HL-60/S4 treated with phorbol 12-myristate 13-acetate at 8.2 ng/mL for 4 days and 3 days (cell line): ENCODE results near the gene COPE.

ENCODE experiments used
- in situ Hi-C: fragments of 300-500 bp; cut with MboI; formaldehyde crosslinking; loops from 2 replicates; pipeline ENCODE4 v1.15.0; 2022; ENCODE audit warnings: low sequenced_read_pairs

COPE gene

DNA sequence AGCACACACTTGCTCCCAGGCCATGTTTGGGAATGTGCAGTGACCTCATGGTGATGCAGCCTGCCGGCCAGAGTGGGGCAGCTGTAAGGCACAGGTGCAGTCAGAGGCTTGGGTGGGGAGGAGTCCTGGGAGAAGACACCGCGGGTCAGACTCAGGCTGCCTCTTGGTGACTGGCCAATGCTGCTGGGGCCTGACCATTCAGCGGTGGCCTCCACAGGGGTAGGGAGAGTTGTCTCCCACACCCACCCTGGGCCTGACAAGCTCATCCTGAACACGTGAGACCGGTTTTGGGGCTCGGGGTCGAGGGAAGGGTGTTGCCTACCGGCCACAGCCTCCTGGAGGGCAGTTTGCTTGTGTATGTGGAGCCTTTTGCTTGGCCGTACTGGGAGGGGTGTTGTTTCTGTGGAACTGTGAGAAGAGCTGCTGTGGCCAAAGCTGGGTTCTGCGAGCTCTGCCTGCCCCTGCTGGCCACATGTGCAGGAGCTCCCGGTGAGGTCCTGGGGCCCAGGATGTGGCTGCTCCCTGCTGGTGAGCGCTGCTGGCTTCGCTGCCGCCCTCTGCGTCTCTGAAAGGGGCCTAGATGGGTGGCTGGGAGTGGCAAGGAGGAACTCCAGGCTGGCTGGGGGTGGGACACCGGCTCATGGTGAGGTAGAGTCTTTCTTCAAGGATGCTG lies 65.3 kb downstream of the COPE start:
- in situ Hi-C loops = no loop called here

DNA sequence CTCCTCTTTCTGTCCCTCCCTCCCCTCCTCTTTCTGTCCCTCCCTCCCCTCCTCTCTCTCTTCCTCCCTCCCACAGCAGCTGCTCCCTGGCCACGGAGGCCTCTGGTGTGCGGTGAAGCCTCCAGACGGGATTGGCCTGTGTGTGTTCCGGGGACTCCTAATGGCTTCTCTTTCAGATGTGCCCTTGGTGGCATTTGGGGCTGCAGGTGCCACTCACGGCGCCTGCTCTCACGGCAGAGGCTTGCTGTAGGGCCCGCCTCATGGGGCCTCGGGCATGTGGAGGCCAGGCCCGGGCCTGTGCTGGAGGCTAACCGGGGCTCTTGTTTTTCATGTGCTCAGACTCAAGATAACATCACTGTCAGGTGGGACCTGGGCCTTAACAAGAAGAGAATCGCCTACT lies 66.5 kb downstream of the COPE start:
- in situ Hi-C loops = no loop called here

DNA sequence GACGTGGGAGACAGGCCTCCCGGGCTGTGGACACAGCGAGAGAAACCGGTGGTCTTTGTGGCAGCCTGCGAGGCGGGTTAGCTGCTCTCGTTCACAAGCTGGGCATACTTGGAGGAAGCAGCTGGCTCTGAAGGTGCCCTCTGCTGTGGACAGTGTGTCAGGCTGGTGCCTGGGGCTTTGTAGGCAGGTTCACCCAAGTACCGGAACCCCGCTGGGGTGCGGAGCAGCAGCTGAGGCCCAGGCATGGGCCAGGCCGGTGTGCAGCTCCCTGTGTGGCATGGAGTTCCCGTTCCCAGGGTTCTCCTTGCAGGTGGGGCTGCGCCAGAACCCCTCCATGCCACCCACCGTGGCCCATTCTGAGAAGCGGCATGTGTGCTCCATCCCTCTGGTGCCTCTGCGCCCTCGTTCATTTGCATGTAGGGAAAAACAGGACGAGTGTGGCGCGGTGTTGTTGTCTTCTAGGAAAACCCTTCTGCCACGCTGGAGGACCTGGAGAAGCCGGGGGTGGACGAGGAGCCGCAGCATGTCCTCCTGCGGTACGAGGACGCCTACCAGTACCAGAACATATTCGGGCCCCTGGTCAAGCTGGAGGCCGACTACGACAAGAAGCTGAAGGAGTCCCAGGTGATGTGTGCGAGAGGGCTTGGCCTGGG lies 67.4 kb downstream of the COPE start:
- in situ Hi-C loops = no loop called here

DNA sequence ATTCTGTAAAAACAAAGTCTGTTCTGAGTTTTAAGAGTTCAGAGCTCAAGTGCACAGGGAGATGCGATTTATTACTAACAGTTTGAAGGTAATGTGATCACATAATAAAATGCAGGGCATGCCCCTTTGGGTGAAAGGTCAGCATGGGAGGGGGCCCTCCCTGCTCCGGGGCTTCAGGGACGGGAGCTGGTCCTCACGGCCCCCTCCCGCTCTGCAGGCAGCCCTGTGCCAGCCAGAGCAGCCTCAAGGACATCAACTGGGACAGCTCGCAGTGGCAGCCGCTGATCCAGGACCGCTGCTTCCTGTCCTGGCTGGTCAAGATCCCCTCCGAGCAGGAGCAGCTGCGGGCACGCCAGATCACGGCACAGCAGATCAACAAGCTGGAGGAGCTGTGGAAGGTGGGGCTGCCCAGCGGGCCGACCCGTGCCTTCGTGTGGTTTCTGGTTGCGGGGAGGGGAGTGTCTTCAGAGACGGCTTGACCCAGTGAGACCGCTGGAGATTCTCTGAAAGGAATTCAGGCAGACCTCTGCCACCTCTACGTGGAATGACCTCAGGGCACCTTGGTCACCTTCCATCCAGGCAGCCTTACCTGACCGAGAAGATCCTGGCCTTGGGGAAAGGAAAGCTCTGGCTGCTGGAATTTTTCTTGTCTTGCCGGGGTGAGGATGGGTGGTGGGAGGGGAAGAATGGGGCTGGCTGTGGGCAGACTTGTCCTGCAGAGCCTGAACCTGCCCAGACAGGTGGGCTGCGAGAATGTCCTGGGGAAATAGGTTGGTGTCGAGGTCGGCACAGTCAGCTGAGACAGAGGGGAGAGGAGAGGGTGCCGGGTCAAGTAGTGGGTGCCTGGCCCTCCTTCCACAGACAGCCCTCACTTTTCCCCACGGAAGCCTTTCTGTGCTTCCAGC lies 68.5 kb downstream of the COPE start:
- in situ Hi-C loops = no loop called here

DNA sequence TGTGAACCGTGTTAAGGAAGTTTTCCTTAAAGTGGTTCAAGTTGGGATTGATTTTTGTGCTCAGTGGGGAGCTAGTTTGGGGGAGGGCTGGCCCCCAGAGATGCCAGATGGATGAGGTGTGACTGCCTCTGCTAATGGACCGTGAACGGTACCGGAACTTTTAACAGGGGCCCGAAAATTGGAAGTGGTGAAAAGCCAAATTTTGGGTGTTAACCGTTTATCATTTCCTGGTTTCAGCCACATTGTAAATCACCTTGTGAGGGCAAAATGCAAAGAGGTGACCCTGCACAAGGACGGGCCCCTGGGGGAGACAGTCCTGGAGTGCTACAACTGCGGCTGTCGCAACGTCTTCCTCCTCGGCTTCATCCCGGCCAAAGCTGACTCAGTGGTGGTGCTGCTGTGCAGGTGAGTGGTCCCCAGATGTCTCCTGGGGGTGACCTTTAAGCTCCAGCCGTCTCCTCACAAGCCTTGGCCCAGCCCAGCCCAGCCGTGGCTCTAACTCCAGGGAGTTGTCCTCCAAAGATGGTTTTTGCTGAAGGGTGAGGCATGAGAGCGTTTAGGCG lies 69.3 kb downstream of the COPE start:
- in situ Hi-C loops = loop anchor here (25.0 kb wide), 1 partner anchor 388 kb away; no protein-coding TSS in a partner anchor
